GM23338 (cell line): ENCODE measurements around the gene RXRA. TPM values are rescaled to one million over a fixed set of nuclear protein-coding genes. Genes with fewer than 3 reads are reported as not detected.

Experiments
- ATAC-seq: fragments of 200-7000 bp; cut with Tn5 transposase; 3 replicates; pipeline ENCODE4 v1.9.1; 2020
- DNase-seq: peaks from one replicate; pipeline ENCODE4 v3.0.0-alpha.2; 2015; ENCODE audit warnings: low spot score
- H2AFZ ChIP-seq: fragments of 200-600 bp; sonication (generic); 2 replicates; pipeline ENCODE4 v1.8.0; 2016; ENCODE audit warnings: antibody characterized with exemption, mild to moderate bottlenecking, moderate library complexity
- H3F3A ChIP-seq: fragments of 200-600 bp; sonication (generic); replicated peaks from 2 replicates; pipeline ENCODE4 v1.8.0; 2017; ENCODE audit warnings: antibody characterized with exemption, mixed run types, low read depth
- H3K27ac ChIP-seq: fragments of 200-600 bp; sonication (generic); 2 replicates; pipeline ENCODE4 v1.6.1; 2016; ENCODE audit warnings: low read depth
- H3K27me3 ChIP-seq: fragments of 200-600 bp; sonication (generic); 2 replicates; pipeline ENCODE4 v1.8.0; 2016; ENCODE audit warnings: mild to moderate bottlenecking, mixed run types, moderate library complexity; ENCODE audit not compliant: insufficient read depth
- H3K36me3 ChIP-seq: fragments of 200-600 bp; sonication (generic); 2 replicates; pipeline ENCODE4 v1.8.0; 2016; ENCODE audit warnings: mild to moderate bottlenecking; ENCODE audit not compliant: insufficient read depth
- H3K4me1 ChIP-seq: fragments of 200-600 bp; sonication (generic); 2 replicates; pipeline ENCODE4 v1.8.0; 2016; ENCODE audit warnings: mild to moderate bottlenecking, moderate library complexity; ENCODE audit not compliant: insufficient read depth
- H3K4me2 ChIP-seq: fragments of 200-600 bp; sonication (generic); 2 replicates; pipeline ENCODE4 v1.7.1; 2017; ENCODE audit warnings: mixed run types
- H3K4me3 ChIP-seq: fragments of 200-600 bp; sonication (generic); 2 replicates; pipeline ENCODE4 v1.6.1; 2016; ENCODE audit warnings: mixed run types
- H3K79me2 ChIP-seq: fragments of 200-600 bp; sonication (generic); replicated peaks from 2 replicates; pipeline ENCODE4 v1.8.0; 2017; ENCODE audit warnings: mild to moderate bottlenecking; ENCODE audit not compliant: insufficient read depth
- H3K9me2 ChIP-seq: fragments of 200-600 bp; sonication (generic); 2 replicates; pipeline ENCODE4 v1.8.0; 2017; ENCODE audit not compliant: insufficient read depth
- H4K20me1 ChIP-seq: fragments of 200-600 bp; sonication (generic); replicated peaks from 2 replicates; pipeline ENCODE4 v1.8.0; 2017; ENCODE audit warnings: mild to moderate bottlenecking; ENCODE audit not compliant: insufficient read depth
- H3K27ac Mint-ChIP-seq: 2 replicates; pipeline ENCODE4 v1.8.0; 2020; ENCODE audit warnings: inconsistent platforms, mild to moderate bottlenecking, moderate library complexity, mixed read lengths
- H3K27me3 Mint-ChIP-seq: 3 replicates; pipeline ENCODE4 v1.8.0; 2022; ENCODE audit warnings: low read depth, mild to moderate bottlenecking, moderate library complexity, mixed read lengths, inconsistent platforms; ENCODE audit not compliant: insufficient read depth, poor library complexity
- H3K36me3 Mint-ChIP-seq: 3 replicates; pipeline ENCODE4 v1.8.0; 2021; ENCODE audit warnings: low read depth, mild to moderate bottlenecking, inconsistent platforms, moderate library complexity, mixed read lengths
- H3K4me1 Mint-ChIP-seq: 3 replicates; pipeline ENCODE4 v1.8.0; 2020; ENCODE audit warnings: mild to moderate bottlenecking, inconsistent platforms, mixed read lengths
- H3K4me3 Mint-ChIP-seq: 3 replicates; pipeline ENCODE4 v1.8.0; 2021; ENCODE audit warnings: moderate library complexity, mild to moderate bottlenecking, inconsistent platforms, mixed read lengths
- H3K9me3 Mint-ChIP-seq: 3 replicates; pipeline ENCODE4 v1.8.0; 2020; ENCODE audit warnings: moderate library complexity, mild to moderate bottlenecking, inconsistent platforms, mixed read lengths
- CREB1 ChIP-seq: fragments of 250-450 bp; sonication (Bioruptor Pico); IDR thresholded peaks from 2 replicates; pipeline ENCODE4 v1.5.0; 2020; ENCODE audit warnings: low read depth, mild to moderate bottlenecking, moderate library complexity
- EZH2phosphoT487 ChIP-seq: fragments of 200-600 bp; sonication (generic); IDR thresholded peaks from one replicate; pipeline ENCODE4 v1.8.1; 2018; ENCODE audit warnings: antibody characterized with exemption; ENCODE audit not compliant: unreplicated experiment
- JUNB ChIP-seq: IDR thresholded peaks from one replicate; pipeline ENCODE4 v1.6.1; 2016; ENCODE audit warnings: antibody characterized with exemption; ENCODE audit not compliant: unreplicated experiment
- NANOG ChIP-seq: IDR thresholded peaks from 2 replicates; pipeline ENCODE4 v1.6.1; 2016; ENCODE audit warnings: antibody characterized with exemption, borderline replicate concordance
- POLR2AphosphoS5 ChIP-seq: IDR thresholded peaks from 2 replicates; pipeline ENCODE4 v1.6.1; 2016; ENCODE audit warnings: antibody characterized with exemption, low read depth
- STAT1 ChIP-seq: IDR thresholded peaks from one replicate; pipeline ENCODE4 v1.6.1; 2016; ENCODE audit warnings: antibody characterized with exemption; ENCODE audit not compliant: unreplicated experiment
- ZNF114 ChIP-seq: fragments of 250-450 bp; sonication (Bioruptor Pico); IDR thresholded peaks from 2 replicates; pipeline ENCODE4 v1.5.0; 2020; ENCODE audit warnings: mild to moderate bottlenecking, moderate library complexity
- ZNF331 ChIP-seq: fragments of 250-450 bp; sonication (Bioruptor Pico); IDR thresholded peaks from 2 replicates; pipeline ENCODE4 v1.5.0; 2020; ENCODE audit warnings: low read depth, mild to moderate bottlenecking, moderate library complexity
- polyA plus RNA-seq: library from polyadenylated mRNA; unstranded; fragments of >200 nt; fragmentation: Nextera tagmentation; extraction: Ambion mirVana; gene quantifications from 2 replicates; pipeline ENCODE4 v1.2.1, GENCODE V29; 2016
- total RNA-seq: library from RNA; depleted of rRNA; stranded (reverse); fragments of >200 nt; shearing (Covaris generic); gene quantifications from 2 replicates; pipeline ENCODE4 v1.2.3, GENCODE V29; 2014
- TF ChIP-seq, protein P1 (sequence below): IDR thresholded peaks from one replicate; pipeline ENCODE4 v1.6.1; 2018; ENCODE audit warnings: antibody characterized with exemption; ENCODE audit not compliant: unreplicated experiment
- TF ChIP-seq, protein P2 (sequence below): IDR thresholded peaks from 2 replicates; pipeline ENCODE4 v1.6.1; 2016; ENCODE audit warnings: antibody characterized with exemption
- TF ChIP-seq, protein P3 (sequence below): fragments of 250-450 bp; sonication (Bioruptor Pico); IDR thresholded peaks from 2 replicates; pipeline ENCODE4 v1.5.0; 2020; ENCODE audit warnings: mild to moderate bottlenecking, moderate library complexity

Gene RXRA
- total and polyA plus RNA-seq, 2 experiments from 2014 or later = 4.9 to 17.9 TPM

DNA sequence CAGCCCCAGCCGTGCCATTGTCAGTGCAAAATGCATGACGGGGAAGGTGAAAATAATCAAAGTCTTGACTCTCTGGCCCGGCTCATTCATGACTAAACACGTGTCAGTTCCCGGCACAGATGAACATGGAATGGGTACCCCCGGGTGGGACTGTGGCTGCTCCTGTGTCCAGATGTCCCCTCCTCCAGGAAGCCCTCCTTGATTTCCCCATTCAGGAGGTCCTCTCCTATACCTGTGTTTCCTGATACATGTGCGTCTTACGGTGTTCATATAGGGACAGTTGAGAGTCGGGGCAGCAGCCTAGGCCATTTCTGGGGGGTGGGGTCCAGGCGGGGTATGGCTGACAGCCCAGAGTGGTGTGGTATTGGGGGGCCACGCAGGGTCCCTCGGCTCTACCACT lies 19.5 kb downstream of the RXRA start (continued):
- TF ChIP-seq ZNF114 (CRISPR knock-in tag) = no peak
- TF ChIP-seq, protein P1, sequence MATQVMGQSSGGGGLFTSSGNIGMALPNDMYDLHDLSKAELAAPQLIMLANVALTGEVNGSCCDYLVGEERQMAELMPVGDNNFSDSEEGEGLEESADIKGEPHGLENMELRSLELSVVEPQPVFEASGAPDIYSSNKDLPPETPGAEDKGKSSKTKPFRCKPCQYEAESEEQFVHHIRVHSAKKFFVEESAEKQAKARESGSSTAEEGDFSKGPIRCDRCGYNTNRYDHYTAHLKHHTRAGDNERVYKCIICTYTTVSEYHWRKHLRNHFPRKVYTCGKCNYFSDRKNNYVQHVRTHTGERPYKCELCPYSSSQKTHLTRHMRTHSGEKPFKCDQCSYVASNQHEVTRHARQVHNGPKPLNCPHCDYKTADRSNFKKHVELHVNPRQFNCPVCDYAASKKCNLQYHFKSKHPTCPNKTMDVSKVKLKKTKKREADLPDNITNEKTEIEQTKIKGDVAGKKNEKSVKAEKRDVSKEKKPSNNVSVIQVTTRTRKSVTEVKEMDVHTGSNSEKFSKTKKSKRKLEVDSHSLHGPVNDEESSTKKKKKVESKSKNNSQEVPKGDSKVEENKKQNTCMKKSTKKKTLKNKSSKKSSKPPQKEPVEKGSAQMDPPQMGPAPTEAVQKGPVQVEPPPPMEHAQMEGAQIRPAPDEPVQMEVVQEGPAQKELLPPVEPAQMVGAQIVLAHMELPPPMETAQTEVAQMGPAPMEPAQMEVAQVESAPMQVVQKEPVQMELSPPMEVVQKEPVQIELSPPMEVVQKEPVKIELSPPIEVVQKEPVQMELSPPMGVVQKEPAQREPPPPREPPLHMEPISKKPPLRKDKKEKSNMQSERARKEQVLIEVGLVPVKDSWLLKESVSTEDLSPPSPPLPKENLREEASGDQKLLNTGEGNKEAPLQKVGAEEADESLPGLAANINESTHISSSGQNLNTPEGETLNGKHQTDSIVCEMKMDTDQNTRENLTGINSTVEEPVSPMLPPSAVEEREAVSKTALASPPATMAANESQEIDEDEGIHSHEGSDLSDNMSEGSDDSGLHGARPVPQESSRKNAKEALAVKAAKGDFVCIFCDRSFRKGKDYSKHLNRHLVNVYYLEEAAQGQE = no peak
- TF ChIP-seq POLR2AphosphoS5 = no peak

DNA sequence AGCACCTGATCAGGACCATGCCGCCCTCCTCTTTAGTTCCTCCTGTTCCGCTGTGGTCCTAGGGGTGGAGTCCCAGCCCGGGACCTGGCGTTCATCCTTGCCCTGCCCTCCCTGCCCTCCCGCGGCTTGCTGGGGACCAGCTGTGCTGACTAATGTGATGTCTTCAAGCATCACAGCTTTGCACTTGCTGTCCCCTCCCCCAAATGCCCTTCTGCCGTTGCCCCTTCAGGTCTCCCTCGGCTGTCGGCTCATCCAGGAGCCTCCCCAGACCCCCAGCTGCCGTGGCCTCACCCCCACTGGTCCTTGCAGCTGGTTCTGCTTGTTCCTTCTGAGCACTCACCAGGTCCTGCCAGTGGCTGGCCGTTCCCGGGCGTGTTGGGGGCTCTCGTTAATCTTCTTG lies 19.9 kb downstream of the RXRA start:
- no peak overlapping the region for H3K27ac Mint-ChIP-seq
- H3K4me3 Mint-ChIP-seq = no peak overlapping the region
- Histone ChIP-seq H3K27ac (no peak overlapping the region), H4K20me1 (no peaks in the 10 kb centered on the region), H3K9me2 (no peaks in the 10 kb centered on the region), H3K4me2 (no peak overlapping the region), H3F3A (no peaks in the 10 kb centered on the region), H3K79me2 (peaks cover 66% of the 10 kb centered on the region), H3K36me3 (no peaks in the 10 kb centered on the region), H3K27me3 (no peaks in the 10 kb centered on the region), H2AFZ (no peak overlapping the region), H3K4me1 (no peaks in the 10 kb centered on the region), H3K4me3 (no peak overlapping the region)
- DNase-seq = no peak
- peaks cover 7% of the 10 kb centered on the region for H3K27me3 Mint-ChIP-seq
- H3K36me3 Mint-ChIP-seq = no peaks in the 10 kb centered on the region
- no peaks in the 10 kb centered on the region for H3K9me3 Mint-ChIP-seq
- peaks cover 14% of the 10 kb centered on the region; the same call in 2 of the 3 replicates for H3K4me1 Mint-ChIP-seq
- no peak for ATAC-seq
- TF ChIP-seq, protein P2, sequence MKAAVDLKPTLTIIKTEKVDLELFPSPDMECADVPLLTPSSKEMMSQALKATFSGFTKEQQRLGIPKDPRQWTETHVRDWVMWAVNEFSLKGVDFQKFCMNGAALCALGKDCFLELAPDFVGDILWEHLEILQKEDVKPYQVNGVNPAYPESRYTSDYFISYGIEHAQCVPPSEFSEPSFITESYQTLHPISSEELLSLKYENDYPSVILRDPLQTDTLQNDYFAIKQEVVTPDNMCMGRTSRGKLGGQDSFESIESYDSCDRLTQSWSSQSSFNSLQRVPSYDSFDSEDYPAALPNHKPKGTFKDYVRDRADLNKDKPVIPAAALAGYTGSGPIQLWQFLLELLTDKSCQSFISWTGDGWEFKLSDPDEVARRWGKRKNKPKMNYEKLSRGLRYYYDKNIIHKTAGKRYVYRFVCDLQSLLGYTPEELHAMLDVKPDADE = no peak
- TF ChIP-seq CREB1 (CRISPR knock-in tag) (no peak), NANOG (no peak), STAT1 (no peak), ZNF331 (no peak), JUNB (no peak), ZNF114 (CRISPR knock-in tag) (no peak), EZH2phosphoT487 (no peak), POLR2AphosphoS5 (no peak)
- TF ChIP-seq, protein P1 = no peak
- TF ChIP-seq, protein P3, sequence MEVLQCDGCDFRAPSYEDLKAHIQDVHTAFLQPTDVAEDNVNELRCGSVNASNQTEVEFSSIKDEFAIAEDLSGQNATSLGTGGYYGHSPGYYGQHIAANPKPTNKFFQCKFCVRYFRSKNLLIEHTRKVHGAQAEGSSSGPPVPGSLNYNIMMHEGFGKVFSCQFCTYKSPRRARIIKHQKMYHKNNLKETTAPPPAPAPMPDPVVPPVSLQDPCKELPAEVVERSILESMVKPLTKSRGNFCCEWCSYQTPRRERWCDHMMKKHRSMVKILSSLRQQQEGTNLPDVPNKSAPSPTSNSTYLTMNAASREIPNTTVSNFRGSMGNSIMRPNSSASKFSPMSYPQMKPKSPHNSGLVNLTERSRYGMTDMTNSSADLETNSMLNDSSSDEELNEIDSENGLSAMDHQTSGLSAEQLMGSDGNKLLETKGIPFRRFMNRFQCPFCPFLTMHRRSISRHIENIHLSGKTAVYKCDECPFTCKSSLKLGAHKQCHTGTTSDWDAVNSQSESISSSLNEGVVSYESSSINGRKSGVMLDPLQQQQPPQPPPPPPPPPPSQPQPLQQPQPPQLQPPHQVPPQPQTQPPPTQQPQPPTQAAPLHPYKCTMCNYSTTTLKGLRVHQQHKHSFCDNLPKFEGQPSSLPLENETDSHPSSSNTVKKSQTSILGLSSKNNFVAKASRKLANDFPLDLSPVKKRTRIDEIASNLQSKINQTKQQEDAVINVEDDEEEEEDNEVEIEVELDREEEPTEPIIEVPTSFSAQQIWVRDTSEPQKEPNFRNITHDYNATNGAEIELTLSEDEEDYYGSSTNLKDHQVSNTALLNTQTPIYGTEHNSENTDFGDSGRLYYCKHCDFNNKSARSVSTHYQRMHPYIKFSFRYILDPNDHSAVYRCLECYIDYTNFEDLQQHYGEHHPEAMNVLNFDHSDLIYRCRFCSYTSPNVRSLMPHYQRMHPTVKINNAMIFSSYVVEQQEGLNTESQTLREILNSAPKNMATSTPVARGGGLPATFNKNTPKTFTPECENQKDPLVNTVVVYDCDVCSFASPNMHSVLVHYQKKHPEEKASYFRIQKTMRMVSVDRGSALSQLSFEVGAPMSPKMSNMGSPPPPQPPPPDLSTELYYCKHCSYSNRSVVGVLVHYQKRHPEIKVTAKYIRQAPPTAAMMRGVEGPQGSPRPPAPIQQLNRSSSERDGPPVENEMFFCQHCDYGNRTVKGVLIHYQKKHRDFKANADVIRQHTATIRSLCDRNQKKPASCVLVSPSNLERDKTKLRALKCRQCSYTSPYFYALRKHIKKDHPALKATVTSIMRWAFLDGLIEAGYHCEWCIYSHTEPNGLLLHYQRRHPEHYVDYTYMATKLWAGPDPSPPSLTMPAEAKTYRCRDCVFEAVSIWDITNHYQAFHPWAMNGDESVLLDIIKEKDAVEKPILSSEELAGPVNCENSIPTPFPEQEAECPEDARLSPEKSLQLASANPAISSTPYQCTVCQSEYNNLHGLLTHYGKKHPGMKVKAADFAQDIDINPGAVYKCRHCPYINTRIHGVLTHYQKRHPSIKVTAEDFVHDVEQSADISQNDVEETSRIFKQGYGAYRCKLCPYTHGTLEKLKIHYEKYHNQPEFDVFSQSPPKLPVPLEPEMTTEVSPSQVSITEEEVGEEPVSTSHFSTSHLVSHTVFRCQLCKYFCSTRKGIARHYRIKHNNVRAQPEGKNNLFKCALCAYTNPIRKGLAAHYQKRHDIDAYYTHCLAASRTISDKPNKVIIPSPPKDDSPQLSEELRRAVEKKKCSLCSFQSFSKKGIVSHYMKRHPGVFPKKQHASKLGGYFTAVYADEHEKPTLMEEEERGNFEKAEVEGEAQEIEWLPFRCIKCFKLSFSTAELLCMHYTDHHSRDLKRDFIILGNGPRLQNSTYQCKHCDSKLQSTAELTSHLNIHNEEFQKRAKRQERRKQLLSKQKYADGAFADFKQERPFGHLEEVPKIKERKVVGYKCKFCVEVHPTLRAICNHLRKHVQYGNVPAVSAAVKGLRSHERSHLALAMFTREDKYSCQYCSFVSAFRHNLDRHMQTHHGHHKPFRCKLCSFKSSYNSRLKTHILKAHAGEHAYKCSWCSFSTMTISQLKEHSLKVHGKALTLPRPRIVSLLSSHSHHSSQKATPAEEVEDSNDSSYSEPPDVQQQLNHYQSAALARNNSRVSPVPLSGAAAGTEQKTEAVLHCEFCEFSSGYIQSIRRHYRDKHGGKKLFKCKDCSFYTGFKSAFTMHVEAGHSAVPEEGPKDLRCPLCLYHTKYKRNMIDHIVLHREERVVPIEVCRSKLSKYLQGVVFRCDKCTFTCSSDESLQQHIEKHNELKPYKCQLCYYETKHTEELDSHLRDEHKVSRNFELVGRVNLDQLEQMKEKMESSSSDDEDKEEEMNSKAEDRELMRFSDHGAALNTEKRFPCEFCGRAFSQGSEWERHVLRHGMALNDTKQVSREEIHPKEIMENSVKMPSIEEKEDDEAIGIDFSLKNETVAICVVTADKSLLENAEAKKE (CRISPR knock-in tag) = no peak
